ENCODE data around the gene LACTB.

LACTB gene

GRCh38 chr15:63134245-63134985 lies 12.8 kb downstream of the LACTB start:
- no peak for DNase-seq

GRCh38 chr15:63135281-63135680 lies 13.6 kb downstream of the LACTB start:
- no peak for DNase-seq

DNA sequence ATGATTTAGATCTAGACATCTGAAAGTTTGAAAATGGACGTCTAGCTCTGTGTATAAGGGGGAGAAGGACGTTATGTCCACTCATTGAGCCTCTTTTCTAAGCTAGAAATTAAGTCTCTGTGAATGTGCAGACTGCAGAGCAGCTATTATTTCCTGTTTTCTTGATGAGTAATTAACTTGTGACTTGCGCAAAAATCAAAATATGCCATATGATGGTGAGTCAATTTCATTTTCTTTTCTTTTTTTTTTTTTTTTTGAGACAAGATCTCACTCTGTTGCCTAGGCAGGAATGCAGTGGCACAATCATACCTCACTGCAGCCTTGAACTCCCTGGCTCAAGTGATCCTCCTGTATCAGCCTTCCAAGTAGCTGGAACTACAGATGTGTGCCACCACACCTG lies 14.1 kb downstream of the LACTB start:
- no peak for DNase-seq

DNA sequence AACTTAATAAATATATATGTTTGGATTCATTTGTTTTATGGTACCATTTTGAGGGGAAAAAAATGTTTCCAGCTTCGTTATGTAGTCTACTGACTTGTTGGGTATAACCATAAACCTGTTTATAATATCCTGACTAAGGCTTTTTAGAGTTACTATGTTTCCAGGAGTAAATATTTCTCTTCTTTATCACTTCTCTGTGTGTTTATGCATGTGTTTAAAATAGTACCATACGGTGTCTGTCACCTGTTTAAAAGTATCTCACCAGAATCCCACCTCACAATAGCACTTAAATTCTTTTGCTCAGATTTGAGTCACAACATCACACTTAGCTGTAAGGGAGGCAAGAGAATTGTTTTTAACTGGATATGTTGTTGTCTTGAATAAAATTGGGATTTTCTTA lies 15.1 kb downstream of the LACTB start:
- no peak for DNase-seq

GRCh38 chr15:63140936-63141335 lies 19.3 kb downstream of the LACTB start:
- DNase-seq = no peak

DNA sequence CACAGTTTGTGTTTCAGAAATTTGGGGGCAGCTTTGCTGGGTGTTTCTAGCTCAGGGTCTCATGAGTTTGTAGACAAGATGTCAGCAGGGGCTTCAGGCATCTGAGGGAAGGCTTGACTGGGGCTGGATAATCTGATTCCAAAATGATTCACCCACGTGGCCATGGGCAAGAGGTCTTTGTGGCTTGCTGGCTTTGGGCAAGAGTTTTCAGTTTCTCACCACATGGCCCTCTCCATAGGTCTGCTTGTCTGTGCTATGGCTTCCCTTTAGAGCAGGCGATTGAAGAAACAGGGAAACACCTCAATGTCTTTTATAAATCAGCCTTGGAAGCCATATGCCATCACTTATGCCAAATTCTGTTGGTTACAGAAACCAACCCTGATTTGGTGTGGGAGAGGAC lies 23.8 kb downstream of the LACTB start:
- DNase-seq = no peak

GRCh38 chr15:63146684-63147083 lies 25.0 kb downstream of the LACTB start:
- DNase-seq = no peak

DNA sequence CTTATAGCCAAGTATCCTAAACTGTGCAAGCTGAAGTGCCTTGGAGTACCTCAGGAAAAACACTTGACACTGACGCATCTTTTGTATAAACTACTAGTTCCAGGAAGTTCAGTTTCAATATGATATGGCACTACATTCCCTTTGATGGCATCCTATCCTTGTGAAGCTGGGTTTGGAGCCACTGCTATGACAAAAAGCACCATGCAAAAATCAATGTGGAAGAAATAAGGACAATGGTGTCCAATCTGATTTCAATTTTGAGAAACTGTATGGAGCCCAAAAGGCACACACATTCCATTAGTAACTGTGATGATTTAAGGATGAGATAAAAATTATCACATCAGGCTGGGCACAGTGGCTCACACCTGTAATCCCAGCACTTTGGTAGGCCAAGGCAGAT lies 30.0 kb downstream of the LACTB start:
- no peak for DNase-seq

- DNase-seq = no peak
Observed at GRCh38 chr15:63155486-63155885, 33.8 kb downstream of the LACTB start.

DNA sequence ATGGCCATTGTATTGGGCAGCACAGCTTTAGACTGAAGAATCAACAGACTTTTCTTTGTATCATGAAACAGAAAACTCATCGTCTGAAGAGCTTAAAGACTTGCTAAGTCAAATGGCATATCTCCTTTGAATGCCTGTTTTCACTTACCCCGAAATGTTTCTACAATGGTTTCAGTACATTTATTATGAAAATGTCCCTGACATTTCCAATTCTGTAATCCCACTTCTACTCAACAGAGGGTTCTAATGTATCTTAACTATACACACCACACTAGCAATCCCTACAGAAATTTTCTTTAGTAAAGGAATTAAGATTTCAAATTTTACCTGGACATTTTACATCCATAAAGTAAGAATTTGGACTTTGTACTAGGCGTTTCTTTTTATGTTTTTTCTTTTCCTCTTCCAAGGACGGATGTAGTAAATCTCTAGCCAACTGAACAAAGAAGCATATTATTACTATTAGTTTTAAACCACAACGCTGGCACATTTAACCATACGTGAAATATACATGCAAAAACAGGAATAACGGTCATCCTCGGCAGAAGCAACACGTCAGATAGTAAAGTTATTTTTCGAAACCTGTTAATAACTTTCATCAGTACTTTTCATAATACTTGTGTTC lies 34.5 kb downstream of the LACTB start:
- DNase-seq = no peak

DNA sequence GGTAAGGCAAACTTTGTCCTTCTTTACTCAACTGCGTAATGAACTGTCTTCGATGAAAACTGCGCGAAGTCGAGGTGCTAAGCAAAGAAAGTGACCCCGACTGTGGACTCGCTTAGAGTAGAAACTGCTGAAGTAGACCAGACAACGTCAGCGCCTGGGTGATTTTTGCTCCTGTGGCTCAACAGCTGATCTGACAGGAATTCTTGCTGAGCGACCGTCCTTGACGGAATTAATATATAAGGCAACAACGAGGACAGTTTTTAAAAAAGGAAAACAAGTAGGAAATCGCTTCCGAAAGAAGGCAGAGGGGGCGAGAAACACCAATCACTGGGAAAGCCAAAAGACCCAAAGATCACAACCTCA lies 35.1 kb downstream of the LACTB start:
- DNase-seq = no peak

- DNase-seq = peak; percentile 76
Observed at GRCh38 chr15:63157118-63157843, 35.6 kb downstream of the LACTB start, which contains the start of gene RPS27L. RPS27L (minus strand) TSS chr15:63157477; CDS start chr15:63157405, 72 bp downstream.

- DNase-seq = no peak
Observed at GRCh38 chr15:63157891-63158431, 36.3 kb downstream of the LACTB start.

DNA sequence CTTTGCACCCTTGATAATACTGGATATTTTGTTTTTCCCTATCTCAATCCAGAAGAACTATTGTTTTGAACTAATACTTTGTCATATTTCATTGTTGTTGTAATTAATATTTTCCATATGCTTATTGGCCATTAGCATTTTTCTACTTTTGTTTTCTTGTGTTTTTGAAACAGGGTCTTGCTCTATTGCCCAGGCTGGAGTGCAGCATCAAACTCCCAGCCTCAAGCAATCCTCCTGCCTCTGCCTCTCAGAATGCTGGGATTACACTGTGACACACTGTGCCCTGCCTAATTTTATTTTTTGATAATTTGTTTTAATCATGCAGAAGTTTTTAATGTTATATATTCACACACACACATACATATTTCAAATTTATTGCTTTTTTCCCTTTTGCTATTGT lies 39.0 kb downstream of the LACTB start:
- DNase-seq = no peak

- DNase-seq = no peak
Observed at GRCh38 chr15:63163217-63163616, 41.6 kb downstream of the LACTB start.

DNA sequence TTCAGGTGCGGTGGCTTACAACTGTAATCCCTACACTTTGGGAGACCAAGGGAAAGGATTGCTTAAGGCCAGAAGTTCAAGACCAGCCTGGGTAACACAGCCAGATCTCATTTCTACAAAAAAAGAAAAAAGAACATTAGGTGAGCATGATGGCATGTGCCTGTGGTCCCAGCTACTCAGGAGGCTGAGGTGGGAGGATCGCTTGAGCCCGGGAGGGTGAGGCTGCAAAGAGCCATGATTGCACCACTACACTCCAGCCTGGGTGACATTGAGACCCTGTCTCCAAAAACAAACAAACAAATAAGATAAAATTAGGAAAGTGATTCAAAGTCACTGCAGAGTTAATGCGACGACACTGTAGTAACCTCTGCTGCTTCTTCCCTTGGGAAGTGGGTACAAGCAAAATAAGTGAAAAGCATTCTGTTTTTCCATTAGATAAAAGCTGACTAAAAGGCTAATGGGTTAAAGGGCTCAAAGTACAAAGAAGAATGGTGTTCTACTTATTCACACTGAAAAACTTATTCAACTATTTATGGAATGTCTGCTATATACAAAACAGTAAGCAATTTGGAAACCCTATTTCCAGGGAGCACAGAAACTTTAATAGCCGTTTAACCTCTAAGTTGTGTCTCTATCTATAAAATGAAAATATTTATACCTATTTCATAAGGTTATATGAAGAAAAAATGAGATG lies 43.7 kb downstream of the LACTB start:
- no peak for DNase-seq

GRCh38 chr15:63166219-63166618 lies 44.6 kb downstream of the LACTB start:
- no peak for DNase-seq

DNA sequence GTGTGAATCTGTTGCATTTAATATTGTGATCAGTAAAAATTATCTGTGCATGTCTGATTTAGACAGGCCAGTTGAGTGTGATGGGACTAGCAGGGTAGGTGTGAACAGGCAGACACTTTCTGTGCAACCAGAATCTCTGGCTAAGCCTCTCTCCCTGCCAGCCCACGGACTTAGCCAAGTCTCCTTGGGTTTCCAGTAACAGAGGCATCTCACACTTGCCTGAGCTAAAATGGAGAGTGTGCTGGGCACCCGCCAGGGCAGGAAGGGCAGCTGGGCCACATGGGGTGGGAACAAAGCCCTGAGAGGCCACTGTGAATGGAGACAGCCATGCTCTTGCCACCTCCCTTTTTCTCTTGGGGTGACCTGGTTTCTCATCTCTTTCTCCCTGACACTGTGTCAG lies 48.1 kb downstream of the LACTB start:
- no peak for DNase-seq

DNA sequence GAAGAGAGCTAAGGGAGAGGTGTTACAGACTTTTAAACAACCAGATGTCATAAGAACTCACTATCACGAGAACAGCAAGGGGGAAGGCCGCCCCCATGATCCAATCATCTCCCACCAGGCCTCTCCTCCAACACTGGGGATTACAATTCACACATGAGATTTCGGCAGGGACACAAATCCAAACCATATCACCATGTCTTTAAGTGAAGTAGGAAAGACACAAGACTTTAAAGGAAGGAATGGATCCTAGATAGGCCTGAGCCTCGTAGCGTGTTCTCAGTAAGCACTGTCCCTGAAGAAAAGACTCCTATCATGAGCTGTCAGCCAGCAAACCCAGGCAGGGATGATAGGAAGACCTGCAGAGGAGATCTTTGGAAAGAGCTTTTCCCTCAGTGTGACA lies 50.7 kb downstream of the LACTB start:
- no peak for DNase-seq

GRCh38 chr15:63172851-63173451 lies 51.3 kb downstream of the LACTB start:
- DNase-seq = no peak

DNA sequence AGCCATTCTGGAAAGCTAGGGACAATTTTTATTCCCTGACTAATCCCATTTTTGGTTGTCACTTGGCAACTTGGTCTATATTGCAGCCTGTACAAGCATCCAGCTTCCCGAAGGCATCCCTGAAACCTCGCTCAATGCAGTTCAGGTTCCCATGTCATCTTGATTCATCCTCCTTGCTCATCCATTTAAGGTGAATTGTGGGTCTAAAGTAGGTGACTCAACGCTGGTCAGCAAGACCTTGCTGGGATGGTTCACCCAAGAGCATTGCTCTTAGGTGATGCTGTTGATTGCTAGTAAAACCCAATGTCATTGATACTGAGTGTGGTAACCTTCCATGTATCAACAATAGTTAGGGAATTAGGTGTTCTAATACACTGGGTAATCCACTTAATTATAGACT lies 54.6 kb downstream of the LACTB start:
- DNase-seq = no peak

GRCh38 chr15:63178034-63178433 lies 56.4 kb downstream of the LACTB start:
- no peak for DNase-seq

GRCh38 chr15:63180746-63181145 lies 59.1 kb downstream of the LACTB start:
- no peak for DNase-seq
